Neural crest cell (in vitro differentiated cells): ENCODE results near the gene ATP5IF1. TPM values are rescaled to one million over a fixed set of nuclear protein-coding genes. Genes with fewer than 3 reads are reported as not detected.

Experiments
- DNase-seq: peaks from one replicate; pipeline ENCODE4 v3.0.0; 2021; ENCODE audit warnings: low read depth, mixed read lengths, low spot score
- H3K27ac Mint-ChIP-seq: one replicate; pipeline ENCODE4 v1.8.0; 2021; ENCODE audit warnings: mild to moderate bottlenecking, mixed read lengths; ENCODE audit not compliant: unreplicated experiment
- H3K27me3 Mint-ChIP-seq: 2 replicates; pipeline ENCODE4 v1.8.0; 2021; ENCODE audit warnings: low read depth, mild to moderate bottlenecking, mixed read lengths
- H3K36me3 Mint-ChIP-seq: 2 replicates; pipeline ENCODE4 v1.8.0; 2021; ENCODE audit warnings: low read depth, mild to moderate bottlenecking, mixed read lengths
- H3K4me1 Mint-ChIP-seq: 2 replicates; pipeline ENCODE4 v1.8.0; 2021; ENCODE audit warnings: mixed read lengths
- H3K4me3 Mint-ChIP-seq: one replicate; pipeline ENCODE4 v1.8.0; 2021; ENCODE audit warnings: mild to moderate bottlenecking, mixed read lengths
- H3K9me3 Mint-ChIP-seq: 2 replicates; pipeline ENCODE4 v1.8.0; 2021; ENCODE audit warnings: mixed read lengths
- total RNA-seq: library from RNA; stranded (reverse); gene quantifications from 2 replicates; pipeline ENCODE4 v1.2.1, GENCODE V29; 2021
- TF ChIP-seq, protein P1 (sequence below): fragments of 200-600 bp; sonication (generic); conservative IDR thresholded peaks from 2 replicates; pipeline ENCODE4 v1.5.0; 2021; ENCODE audit warnings: antibody characterized with exemption, mild to moderate bottlenecking

ATP5IF1 gene
- total RNA-seq, 1 donor from 2014 or later = 125 TPM

DNA sequence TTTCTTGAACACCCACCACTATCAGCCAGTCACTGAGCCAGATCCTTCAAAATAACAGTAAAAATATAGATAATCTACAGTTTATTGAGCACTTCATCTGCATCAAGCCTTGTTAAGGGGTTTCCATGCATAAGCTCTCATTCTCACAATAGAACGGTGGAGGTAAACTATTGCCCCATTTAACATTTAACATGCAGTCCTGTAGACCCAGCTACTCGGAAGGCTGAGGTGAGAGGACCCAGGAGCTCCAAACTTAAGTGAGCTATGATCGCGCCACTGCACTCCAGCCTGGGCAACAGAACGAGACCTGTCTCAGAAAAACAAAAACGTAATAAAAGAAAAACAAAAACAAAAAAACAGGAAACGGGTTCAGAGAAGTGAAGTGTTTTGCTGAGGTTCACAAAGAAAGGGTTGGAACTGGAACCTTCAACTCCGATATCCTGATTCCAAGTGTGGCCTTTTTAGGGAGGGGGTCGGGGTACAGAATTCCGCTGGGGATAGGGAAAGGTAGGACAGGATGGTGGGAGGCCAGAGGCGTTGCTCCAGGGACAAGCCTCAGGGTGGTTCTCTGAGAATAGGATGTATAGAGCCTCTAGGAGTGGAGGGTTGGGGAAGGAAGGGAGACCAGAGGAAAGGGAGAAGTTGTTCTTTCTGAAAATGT, 11.8 kb downstream of the ATP5IF1 start:
- Mint-ChIP-seq H3K4me1 (peaks cover 33% of the 10 kb centered on the region), H3K9me3 (no peaks in the 10 kb centered on the region), H3K27me3 (no peaks in the 10 kb centered on the region), H3K36me3 (no peaks in the 10 kb centered on the region), H3K4me3 (peak overlapping the region; percentile 95), H3K27ac (peak overlapping the region; percentile 95)
- DNase-seq = no peak
- TF ChIP-seq, protein P1, sequence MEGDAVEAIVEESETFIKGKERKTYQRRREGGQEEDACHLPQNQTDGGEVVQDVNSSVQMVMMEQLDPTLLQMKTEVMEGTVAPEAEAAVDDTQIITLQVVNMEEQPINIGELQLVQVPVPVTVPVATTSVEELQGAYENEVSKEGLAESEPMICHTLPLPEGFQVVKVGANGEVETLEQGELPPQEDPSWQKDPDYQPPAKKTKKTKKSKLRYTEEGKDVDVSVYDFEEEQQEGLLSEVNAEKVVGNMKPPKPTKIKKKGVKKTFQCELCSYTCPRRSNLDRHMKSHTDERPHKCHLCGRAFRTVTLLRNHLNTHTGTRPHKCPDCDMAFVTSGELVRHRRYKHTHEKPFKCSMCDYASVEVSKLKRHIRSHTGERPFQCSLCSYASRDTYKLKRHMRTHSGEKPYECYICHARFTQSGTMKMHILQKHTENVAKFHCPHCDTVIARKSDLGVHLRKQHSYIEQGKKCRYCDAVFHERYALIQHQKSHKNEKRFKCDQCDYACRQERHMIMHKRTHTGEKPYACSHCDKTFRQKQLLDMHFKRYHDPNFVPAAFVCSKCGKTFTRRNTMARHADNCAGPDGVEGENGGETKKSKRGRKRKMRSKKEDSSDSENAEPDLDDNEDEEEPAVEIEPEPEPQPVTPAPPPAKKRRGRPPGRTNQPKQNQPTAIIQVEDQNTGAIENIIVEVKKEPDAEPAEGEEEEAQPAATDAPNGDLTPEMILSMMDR = no peak

DNA sequence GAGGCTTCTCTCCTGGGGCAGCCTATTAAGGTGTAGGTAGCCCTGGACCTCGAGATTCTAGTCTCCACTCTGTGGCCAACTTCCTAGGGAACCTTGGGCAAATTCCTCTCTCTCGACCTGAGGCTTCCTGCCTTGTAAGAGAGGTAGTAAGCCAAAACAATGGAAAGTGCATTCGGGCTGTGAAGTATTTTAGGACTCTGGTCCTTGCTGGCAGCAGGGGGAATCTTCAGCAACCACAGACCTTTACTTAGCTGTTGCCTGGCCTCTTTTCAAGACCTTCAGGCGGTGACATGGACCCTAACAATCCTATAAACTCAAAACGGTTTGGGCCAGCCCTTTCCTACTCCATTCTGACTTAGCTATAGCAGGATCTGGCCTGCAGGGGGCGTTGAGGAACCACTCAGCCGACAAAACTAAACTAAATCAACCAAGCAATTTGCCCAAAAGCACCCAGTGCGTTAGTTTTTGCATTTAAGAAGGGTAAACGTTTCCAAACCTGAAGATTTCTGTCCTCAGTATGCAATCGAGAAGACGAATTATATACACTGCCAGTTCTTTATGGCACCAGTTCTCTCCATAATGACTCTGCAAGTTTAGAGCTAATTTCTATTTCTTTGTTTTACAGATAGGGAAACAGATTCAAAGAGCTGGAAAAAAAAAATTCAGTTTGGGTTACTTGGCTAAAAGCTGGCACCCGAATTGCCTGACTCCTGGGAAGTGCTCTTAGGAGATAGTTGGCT, 12.5 kb downstream of the ATP5IF1 start:
- peaks cover 33% of the 10 kb centered on the region for H3K4me1 Mint-ChIP-seq
- TF ChIP-seq, protein P1 = peak; percentile 94
- no peaks in the 10 kb centered on the region for H3K36me3 Mint-ChIP-seq
- no peaks in the 10 kb centered on the region for H3K9me3 Mint-ChIP-seq
- H3K27ac Mint-ChIP-seq = peak overlapping the region; percentile 95
- peak; percentile 80 for DNase-seq
- no peaks in the 10 kb centered on the region for H3K27me3 Mint-ChIP-seq
- H3K4me3 Mint-ChIP-seq = peak overlapping the region; percentile 31

DNA sequence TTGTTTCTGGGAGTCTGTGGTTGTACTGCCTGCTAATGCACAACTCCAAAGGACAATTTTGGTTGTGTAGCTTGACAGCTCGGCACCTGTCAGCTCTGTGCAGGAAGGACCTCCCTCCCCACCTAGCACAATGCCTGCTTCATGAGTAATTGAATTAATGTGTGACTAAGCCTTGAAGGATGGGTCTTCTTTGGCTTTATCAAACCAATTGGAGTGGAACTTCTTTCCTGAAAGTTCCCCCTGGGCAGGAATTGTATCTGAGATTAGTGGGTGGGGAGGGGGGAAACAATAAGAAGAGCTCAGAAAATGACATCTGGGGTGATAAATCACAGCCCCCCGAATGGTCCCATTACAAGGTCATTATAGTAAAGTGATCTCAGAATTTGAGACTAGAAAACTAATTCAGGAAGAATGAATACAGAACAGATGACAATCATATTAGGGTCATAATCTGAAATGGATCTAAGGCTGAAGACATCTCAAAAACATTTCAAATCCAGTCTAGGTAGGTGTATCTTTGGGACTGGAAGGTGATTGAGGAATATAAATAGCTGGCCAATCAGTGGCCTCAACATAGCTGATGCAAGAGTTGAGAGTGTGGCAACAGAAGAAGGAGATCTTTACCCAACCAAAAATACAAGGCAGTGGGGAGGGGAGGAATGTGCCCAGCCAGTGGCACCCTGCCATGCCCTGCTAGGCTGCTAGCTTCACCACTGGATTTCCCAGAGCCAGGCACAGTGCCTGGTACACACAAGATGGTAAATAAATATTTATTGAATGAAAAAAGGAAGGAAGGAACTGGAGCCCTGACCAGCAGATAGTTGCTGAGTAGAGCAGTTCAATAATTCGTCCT, 13.3 kb downstream of the ATP5IF1 start:
- Mint-ChIP-seq H3K9me3 (no peaks in the 10 kb centered on the region), H3K27me3 (no peaks in the 10 kb centered on the region), H3K27ac (no peak overlapping the region), H3K4me3 (no peak overlapping the region), H3K36me3 (no peaks in the 10 kb centered on the region), H3K4me1 (peaks cover 30% of the 10 kb centered on the region)
- no peak for DNase-seq
- TF ChIP-seq, protein P1 = no peak

DNA sequence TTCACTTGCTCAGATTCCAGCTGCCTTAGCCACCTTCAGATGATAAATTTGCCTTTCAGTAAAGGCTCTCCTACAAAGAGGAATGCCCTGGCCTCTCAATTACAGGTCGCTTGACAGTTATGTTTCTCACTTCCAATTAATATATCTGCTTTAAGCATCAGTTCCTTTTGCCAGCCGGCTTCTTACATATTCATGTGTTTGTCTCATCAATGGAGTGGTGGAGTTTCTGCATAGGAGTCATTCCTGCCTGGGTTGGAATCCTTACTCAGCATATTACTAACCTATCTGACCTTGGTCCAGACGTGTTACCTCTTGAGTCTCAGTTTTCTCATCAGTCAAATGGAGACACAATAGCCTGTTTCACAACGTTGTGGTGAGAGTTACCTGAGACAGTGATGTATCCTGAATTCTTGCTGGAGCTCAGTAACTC, 14.0 kb downstream of the ATP5IF1 start:
- H3K27ac Mint-ChIP-seq = no peak overlapping the region
- H3K27me3 Mint-ChIP-seq = no peaks in the 10 kb centered on the region
- DNase-seq = no peak
- H3K36me3 Mint-ChIP-seq = no peaks in the 10 kb centered on the region
- TF ChIP-seq, protein P1 = no peak
- peaks cover 30% of the 10 kb centered on the region for H3K4me1 Mint-ChIP-seq
- H3K9me3 Mint-ChIP-seq = no peaks in the 10 kb centered on the region
- no peak overlapping the region for H3K4me3 Mint-ChIP-seq

DNA sequence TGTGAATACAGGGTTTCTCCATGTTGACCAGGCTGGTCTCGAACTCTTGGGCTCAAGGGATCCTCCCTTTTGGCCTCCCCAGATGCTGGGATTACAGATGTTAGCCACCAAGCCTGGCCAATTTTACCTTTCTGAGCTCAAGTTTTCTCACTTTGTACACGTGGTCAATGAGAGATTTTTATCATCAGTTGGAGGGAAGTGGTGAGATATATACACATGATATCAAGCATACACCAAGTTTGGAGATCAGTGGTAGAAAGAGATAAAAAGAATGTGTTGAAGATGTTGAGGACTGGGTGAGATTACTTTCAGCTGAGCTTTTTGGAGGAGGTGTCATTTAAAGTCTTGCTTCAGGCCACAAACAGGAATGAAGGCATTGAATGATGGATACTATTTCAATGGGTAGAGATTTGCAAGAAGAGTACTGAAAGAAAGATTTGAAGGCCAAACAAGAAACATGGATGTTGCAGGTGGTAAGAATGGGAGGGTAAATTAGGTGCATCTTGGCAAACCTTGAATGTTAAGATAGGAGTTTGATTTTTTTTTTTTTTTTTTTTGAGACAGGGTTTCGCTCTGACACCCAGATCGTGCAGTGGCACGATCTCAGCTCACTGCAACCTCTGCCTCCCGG, 20.4 kb downstream of the ATP5IF1 start:
- Mint-ChIP-seq H3K27me3 (no peaks in the 10 kb centered on the region), H3K4me3 (peak overlapping the region; percentile 25), H3K36me3 (no peaks in the 10 kb centered on the region), H3K27ac (no peak overlapping the region), H3K9me3 (no peaks in the 10 kb centered on the region), H3K4me1 (peaks cover 18% of the 10 kb centered on the region)
- DNase-seq = no peak
- TF ChIP-seq, protein P1 = no peak
